Measurements from ENCODE around the gene VRTN. TPM values are rescaled to one million over a fixed set of nuclear protein-coding genes. Genes with fewer than 3 reads are reported as not detected.
A peak's percentile ranks its signal among the peaks of the same experiment; 100 is the strongest.
"Not testable (repeated sequence)": the region's sequence is repeated elsewhere in the genome, so short reads cannot be mapped to it uniquely, and the experiment has no call there.

The VRTN gene
- total RNA-seq, 4 donors from 2014 or later, result not detected

DNA sequence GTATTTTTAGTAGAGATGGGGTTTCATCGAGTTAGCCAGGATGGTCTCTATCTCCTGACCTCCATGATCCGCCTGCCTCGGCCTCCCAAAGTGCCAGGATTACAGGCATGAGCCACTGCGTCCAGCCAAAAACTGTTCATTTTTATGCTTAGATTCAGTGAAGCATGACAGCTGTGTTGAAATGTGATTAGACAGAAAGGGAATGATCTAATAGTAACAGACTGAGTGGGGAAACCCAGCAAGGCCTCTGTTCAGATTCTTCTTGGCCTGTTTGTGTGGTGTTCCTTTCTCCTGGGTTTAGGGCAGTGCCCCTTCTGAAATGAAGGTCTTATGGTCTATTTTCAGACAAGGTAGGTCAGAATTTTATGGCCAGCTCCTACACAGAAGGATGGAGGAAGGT, 33.7 kb upstream of the VRTN start:
- ATAC-seq, result no peak
- H3K4me1 ChIP-seq, result no peaks in the 10 kb centered on the region
- no peak overlapping the region for H3K27ac ChIP-seq
- WGBS, 2 donors (ENCODE audit: low coverage in 1 of 2), result 62 to 66% methylated on average over 3 of the region's 4 CpGs
- H3K4me3 ChIP-seq, result no peak overlapping the region
- no peak for TF ChIP-seq POLR2A (IDR thresholded peaks at IDR 0.05)
- TF ChIP-seq, protein P1, sequence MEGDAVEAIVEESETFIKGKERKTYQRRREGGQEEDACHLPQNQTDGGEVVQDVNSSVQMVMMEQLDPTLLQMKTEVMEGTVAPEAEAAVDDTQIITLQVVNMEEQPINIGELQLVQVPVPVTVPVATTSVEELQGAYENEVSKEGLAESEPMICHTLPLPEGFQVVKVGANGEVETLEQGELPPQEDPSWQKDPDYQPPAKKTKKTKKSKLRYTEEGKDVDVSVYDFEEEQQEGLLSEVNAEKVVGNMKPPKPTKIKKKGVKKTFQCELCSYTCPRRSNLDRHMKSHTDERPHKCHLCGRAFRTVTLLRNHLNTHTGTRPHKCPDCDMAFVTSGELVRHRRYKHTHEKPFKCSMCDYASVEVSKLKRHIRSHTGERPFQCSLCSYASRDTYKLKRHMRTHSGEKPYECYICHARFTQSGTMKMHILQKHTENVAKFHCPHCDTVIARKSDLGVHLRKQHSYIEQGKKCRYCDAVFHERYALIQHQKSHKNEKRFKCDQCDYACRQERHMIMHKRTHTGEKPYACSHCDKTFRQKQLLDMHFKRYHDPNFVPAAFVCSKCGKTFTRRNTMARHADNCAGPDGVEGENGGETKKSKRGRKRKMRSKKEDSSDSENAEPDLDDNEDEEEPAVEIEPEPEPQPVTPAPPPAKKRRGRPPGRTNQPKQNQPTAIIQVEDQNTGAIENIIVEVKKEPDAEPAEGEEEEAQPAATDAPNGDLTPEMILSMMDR (IDR thresholded peaks at IDR 0.05), result no peak
- TF ChIP-seq EP300 (IDR thresholded peaks at IDR 0.05), result no peak
- no peak for TF ChIP-seq POLR2AphosphoS5 (IDR thresholded peaks at IDR 0.05)
- H3K9me3 ChIP-seq, result no peaks in the 10 kb centered on the region
- H3K27me3 ChIP-seq, result no peaks in the 10 kb centered on the region
- no peaks in the 10 kb centered on the region for H3K36me3 ChIP-seq

DNA sequence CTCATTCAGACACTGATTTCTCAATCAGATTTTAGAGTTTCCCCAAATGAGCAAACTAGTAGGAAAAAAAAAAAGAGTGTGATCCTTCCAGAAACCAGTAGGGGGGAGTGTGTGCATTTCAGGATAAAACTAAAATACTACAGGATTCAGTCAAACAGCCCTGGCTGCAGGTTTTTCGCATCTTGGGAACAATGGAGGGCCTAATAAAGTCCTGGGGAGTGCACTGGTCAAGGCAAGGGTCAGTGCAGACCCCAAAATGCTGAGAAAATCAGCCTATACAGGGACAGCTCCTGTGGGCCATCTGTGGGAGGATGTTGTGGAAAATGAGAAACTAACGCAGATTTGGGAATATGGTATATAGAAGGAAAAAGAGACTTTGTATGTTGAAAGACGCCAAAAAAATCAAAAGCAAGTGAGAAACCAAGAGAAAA, 23.3 kb upstream of the VRTN start:
- Histone ChIP-seq H3K4me3 (no peak overlapping the region), H3K27ac (no peak overlapping the region), H3K9me3 (no peaks in the 10 kb centered on the region), H3K36me3 (no peaks in the 10 kb centered on the region), H3K4me1 (no peaks in the 10 kb centered on the region), H3K27me3 (peaks cover 34% of the 10 kb centered on the region)
- 52 to 59% methylated on average over 3 of the region's 3 CpGs for WGBS, 2 donors (ENCODE audit: low coverage in 1 of 2)
- no peak for ATAC-seq
- no peak for TF ChIP-seq POLR2A (IDR thresholded peaks at IDR 0.05)
- TF ChIP-seq, protein P1 (IDR thresholded peaks at IDR 0.05), result peak in 2 of 4 experiments; percentile 36 to 47
- no peak for TF ChIP-seq POLR2AphosphoS5 (IDR thresholded peaks at IDR 0.05)
- no peak for TF ChIP-seq EP300 (IDR thresholded peaks at IDR 0.05)

DNA sequence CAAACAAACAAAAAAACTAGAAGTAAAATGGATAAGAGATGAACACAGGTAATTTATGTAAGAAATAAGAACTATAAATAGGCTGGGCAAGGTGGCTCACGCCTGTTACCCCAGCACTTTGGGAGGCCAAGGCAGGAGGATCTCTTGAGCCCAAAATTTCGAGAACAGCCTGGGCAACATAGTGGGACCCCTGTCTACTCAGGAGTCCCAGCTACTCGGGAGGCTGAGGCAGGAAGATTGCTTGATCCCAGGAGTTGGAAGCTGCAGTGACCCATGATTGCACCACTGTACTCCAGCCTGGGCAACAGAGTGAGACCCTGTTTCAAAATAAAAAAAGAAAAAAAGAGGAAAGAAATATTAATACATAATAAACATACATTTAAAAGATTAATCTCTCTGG, 22.8 kb upstream of the VRTN start:
- TF ChIP-seq EP300 (IDR thresholded peaks at IDR 0.05), result no peak
- TF ChIP-seq, protein P1 (IDR thresholded peaks at IDR 0.05), result no peak
- no peak for TF ChIP-seq POLR2AphosphoS5 (IDR thresholded peaks at IDR 0.05)
- TF ChIP-seq POLR2A (IDR thresholded peaks at IDR 0.05), result no peak
- ATAC-seq, result no peak
- Histone ChIP-seq H3K9me3 (no peaks in the 10 kb centered on the region), H3K27ac (no peak overlapping the region), H3K4me3 (no peak overlapping the region), H3K36me3 (no peaks in the 10 kb centered on the region), H3K4me1 (no peaks in the 10 kb centered on the region), H3K27me3 (peaks cover 35% of the 10 kb centered on the region)
- WGBS, 2 donors (ENCODE audit: low coverage in 1 of 2), result 66 to 100% methylated on average over 1 to 3 of the region's 3 CpGs

DNA sequence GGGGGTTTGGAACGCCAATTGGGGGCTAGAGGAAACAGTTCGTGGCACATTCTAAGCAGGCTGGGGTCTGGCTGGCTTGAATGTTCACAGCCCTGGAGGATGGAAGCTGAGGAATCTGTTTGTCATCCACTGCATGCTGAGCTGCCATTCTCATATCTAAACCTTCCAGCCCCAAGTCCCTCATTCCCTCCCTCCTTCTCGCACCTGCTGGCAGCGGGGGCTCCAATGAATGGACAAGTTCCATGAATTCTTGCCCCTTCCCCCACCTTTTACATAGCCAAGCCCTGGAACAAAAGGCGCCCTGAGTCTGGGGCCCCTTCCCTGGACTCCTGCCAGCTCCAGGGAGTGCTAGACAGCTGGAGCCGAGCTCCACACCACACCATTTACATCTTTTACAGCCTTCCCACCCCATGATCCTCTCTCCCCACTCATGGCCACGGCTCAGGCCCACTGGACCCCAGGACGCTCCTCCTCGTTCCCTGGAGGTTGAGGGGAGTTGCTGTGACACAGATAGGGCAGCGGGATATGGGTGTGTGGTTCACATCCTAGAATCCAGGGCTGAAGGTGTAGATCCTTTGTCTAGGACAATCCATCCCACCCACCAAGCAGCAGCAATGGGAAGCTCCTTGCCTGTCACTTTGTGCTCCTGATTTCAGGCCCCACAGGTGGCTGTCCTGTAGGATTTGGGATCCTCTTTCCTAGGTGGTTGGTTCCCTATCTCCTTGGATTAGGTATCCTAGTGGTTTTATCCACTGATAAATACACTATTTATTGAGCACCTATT, 21.7 kb upstream of the VRTN start:
- H3K4me3 ChIP-seq, result no peak overlapping the region
- no peaks in the 10 kb centered on the region for H3K9me3 ChIP-seq
- H3K4me1 ChIP-seq, result no peaks in the 10 kb centered on the region
- TF ChIP-seq, protein P1 (IDR thresholded peaks at IDR 0.05), result no peak
- no peak for TF ChIP-seq EP300 (IDR thresholded peaks at IDR 0.05)
- no peak for TF ChIP-seq POLR2AphosphoS5 (IDR thresholded peaks at IDR 0.05)
- no peak for TF ChIP-seq POLR2A (IDR thresholded peaks at IDR 0.05)
- ATAC-seq, result no peak
- H3K36me3 ChIP-seq, result no peaks in the 10 kb centered on the region
- H3K27ac ChIP-seq, result no peak overlapping the region
- H3K27me3 ChIP-seq, result peaks cover 35% of the 10 kb centered on the region
- 10 to 43% methylated on average over 4 to 9 of the region's 10 CpGs for WGBS, 2 donors (ENCODE audit: low coverage in 1 of 2)

DNA sequence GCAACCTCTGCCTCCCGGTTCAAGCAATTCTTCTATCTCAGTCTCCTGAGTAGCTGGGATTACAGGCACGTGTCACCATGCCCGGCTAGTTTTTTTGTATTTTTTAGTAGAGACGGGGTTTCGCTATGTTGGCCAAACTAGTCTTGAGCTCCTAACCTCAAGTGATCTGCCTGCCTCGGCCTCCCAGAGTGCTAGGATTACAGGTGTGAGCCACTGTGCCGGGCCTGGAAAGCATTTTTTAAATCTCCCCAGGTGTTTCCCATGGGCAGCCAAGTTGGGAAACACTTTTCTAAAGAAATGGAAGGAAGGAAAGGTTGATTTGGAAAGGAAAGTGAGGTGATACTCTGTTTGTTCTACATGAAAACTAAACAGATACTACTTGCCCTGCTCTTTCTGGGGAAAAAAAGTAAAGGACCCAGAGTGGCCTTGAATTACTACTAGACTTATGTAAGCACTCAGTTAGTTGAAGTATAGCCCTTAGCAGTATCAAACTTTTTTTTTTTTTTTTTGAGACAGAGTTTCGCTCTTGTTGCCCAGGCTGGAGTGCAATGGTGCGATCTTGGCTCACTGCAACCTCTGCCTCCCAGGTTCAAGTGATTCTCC, 18.2 kb upstream of the VRTN start:
- not testable (repeated sequence) for H3K36me3 ChIP-seq, H3K9me3 ChIP-seq, H3K4me1 ChIP-seq, ATAC-seq, H3K4me3 ChIP-seq, H3K27ac ChIP-seq
- peaks cover 35% of the 10 kb centered on the region for H3K27me3 ChIP-seq
- 74% methylated on average over 7 of the region's 9 CpGs; no CpG with 5 or more reads in 1 of the 2 donors for WGBS, 2 donors (ENCODE audit: low coverage in 1 of 2)
